Uterus (tissue), 4 donors: ENCODE measurements around the gene GALNT18. TPM values are rescaled to one million over a fixed set of nuclear protein-coding genes. Genes with fewer than 3 reads are reported as not detected.

Experiments used
- DNase-seq, 2 donors: peaks; one replicate each; pipeline ENCODE4 v3.0.0-alpha.2; 2019 to 2020
- H3K27ac ChIP-seq, 2 donors: fragments of 200-600 bp; sonication (generic); 1 replicate in 1 of 2; 2 replicates in 1 of 2; pipeline ENCODE4 v1.5.1; 2016 to 2018
- H3K27me3 ChIP-seq, 2 donors: fragments of 200-600 bp; sonication (generic); one replicate each; pipeline ENCODE4 v1.5.1; 2018 to 2019; ENCODE audit warnings: control low read depth in 1 of 2
- H3K36me3 ChIP-seq, 2 donors: fragments of 200-600 bp; sonication (generic); one replicate each; pipeline ENCODE4 v1.5.1; 2019; ENCODE audit warnings: control low read depth in 1 of 2
- H3K4me1 ChIP-seq, 2 donors: fragments of 200-600 bp; sonication (generic); one replicate each; pipeline ENCODE4 v1.5.1; 2018 to 2019; ENCODE audit warnings: control low read depth in 1 of 2
- H3K4me3 ChIP-seq, 2 donors: fragments of 200-600 bp; sonication (generic); 1 replicate in 1 of 2; 2 replicates in 1 of 2; pipeline ENCODE4 v1.5.1; 2018 to 2019; ENCODE audit warnings: mild to moderate bottlenecking in 1 of 2
- H3K9me3 ChIP-seq, 2 donors: fragments of 200-600 bp; sonication (generic); one replicate each; pipeline ENCODE4 v1.5.1; 2019; ENCODE audit warnings: control low read depth in 1 of 2
- CTCF ChIP-seq, 4 experiments: fragments of 200-600 bp in 2 of 4; fragments of 450-650 bp in 2 of 4; sonication (generic) in 2 of 4; IDR thresholded peaks; one replicate each; pipeline ENCODE4 v1.5.1; 2016 to 2019; ENCODE audit warnings: antibody characterized with exemption in 4 of 4, mild to moderate bottlenecking in 2 of 4, moderate library complexity in 1 of 4
- POLR2A ChIP-seq, 2 donors: fragments of 450-650 bp; IDR thresholded peaks; one replicate each; pipeline ENCODE4 v1.6.1; 2016; ENCODE audit warnings: antibody characterized with exemption in 2 of 2, mild to moderate bottlenecking in 1 of 2, moderate library complexity in 1 of 2
- intact Hi-C: fragments of 100-400 bp; cut with DNase I; formaldehyde crosslinking; loops from one replicate; pipeline ENCODE4 v1.15.1; 2023; ENCODE audit warnings: low total_unique reads
- total RNA-seq, 4 donors: library from RNA; depleted of rRNA in 3 of 4; stranded (reverse); fragments of >200 nt in 3 of 4; gene quantifications; one replicate each; pipeline versions ENCODE4 v1.1.0 to v1.2.4, GENCODE V29; 2014 to 2023
- donor health status: DM: yes; HTN: yes; CAD: no.

Gene GALNT18
- total RNA-seq, 4 donors from 2014 or later, result 21.4 to 35.1 (median 27.3) TPM

DNA sequence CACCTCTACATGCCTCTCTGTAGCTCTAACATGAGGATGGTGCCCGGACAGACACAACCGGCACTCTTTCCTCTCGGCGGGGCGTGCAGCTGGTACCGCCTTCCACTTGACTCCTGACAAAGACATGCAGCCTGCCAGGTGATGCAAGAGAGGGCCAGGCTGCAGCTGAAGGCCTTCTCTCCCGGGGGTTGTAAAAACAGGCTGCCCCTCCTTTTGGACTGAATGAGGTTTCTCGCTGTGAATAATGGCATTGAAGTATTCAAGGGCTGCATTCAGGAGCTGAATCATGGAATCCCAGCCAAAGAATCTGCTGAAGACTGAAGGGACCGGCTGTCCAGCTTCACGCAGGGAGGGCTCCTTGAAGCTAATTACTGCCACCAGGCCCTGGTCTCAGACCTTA is 110.9 kb downstream of the GALNT18 start:
- H3K27ac ChIP-seq, result no peak overlapping the region
- no peaks in the 10 kb centered on the region for H3K9me3 ChIP-seq
- no peaks in the 10 kb centered on the region for H3K4me1 ChIP-seq
- no peaks in the 10 kb centered on the region for H3K27me3 ChIP-seq
- TF ChIP-seq POLR2A (IDR thresholded peaks at IDR 0.05) (no peak), CTCF (IDR thresholded peaks at IDR 0.05) (no peak)
- no peaks in the 10 kb centered on the region for H3K36me3 ChIP-seq
- intact Hi-C loops, result no loop called here
- no peak overlapping the region for H3K4me3 ChIP-seq
- peak; percentile 25 to 31 for DNase-seq

- no peak for TF ChIP-seq CTCF (IDR thresholded peaks at IDR 0.05)
- Histone ChIP-seq H3K27me3 (no peaks in the 10 kb centered on the region), H3K36me3 (no peaks in the 10 kb centered on the region), H3K4me1 (no peaks in the 10 kb centered on the region), H3K27ac (no peak overlapping the region), H3K4me3 (no peak overlapping the region), H3K9me3 (no peaks in the 10 kb centered on the region)
- no peak for DNase-seq
- intact Hi-C loops, result no loop called here
Measured at GRCh38 chr11:11505692-11506091, 116.1 kb downstream of the GALNT18 start.

DNA sequence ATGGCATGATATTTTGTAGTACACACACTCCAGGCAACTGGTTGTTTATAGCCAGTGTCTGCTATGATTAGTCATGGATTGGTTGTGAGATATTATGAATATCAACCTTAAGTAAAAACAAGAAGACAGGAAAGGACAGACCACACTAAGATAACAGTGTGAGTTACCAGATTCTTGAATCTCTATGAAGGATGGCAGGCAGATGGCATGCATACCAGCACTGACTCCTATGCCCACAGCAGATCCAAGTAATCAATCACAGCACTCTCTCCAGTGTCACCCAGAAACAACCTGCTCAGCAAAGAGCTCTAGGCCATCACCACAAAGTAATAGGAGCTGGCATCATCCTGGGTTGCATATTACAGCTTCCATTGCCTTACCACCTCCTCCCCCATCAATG is 116.6 kb downstream of the GALNT18 start:
- no peak overlapping the region for H3K4me3 ChIP-seq
- no peak overlapping the region for H3K27ac ChIP-seq
- TF ChIP-seq POLR2A (IDR thresholded peaks at IDR 0.05), result no peak
- no peak for TF ChIP-seq CTCF (IDR thresholded peaks at IDR 0.05)
- intact Hi-C loops, result no loop called here
- H3K27me3 ChIP-seq, result no peaks in the 10 kb centered on the region
- no peaks in the 10 kb centered on the region for H3K4me1 ChIP-seq
- DNase-seq, result no peak
- H3K36me3 ChIP-seq, result no peaks in the 10 kb centered on the region
- H3K9me3 ChIP-seq, result no peaks in the 10 kb centered on the region

DNA sequence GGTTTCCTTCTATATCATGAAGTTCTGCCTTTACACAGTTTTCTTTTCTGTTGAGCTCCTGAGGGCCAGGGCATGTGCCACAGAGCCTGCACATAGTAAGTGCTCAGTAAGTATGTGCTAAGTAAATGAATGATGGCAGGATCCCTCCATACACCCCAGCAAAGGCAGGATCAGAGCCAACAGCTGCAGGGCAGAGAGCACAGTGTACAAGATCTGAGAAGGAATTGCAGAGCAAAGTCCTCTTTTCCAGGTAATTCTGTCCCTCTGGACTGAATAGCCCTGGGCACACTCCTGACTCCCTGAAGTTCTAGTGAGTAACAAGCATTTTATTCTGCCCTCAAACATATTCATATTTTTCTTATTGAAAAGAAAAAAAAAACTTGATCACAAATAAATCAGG is 117.7 kb downstream of the GALNT18 start:
- no peak for DNase-seq
- H3K36me3 ChIP-seq, result no peaks in the 10 kb centered on the region
- intact Hi-C loops, result no loop called here
- H3K4me3 ChIP-seq, result no peak overlapping the region
- no peaks in the 10 kb centered on the region for H3K4me1 ChIP-seq
- no peaks in the 10 kb centered on the region for H3K27me3 ChIP-seq
- H3K9me3 ChIP-seq, result no peaks in the 10 kb centered on the region
- no peak overlapping the region for H3K27ac ChIP-seq
- TF ChIP-seq CTCF (IDR thresholded peaks at IDR 0.05) (no peak), POLR2A (IDR thresholded peaks at IDR 0.05) (no peak)

GRCh38 chr11:11502263-11502861 is 119.4 kb downstream of the GALNT18 start:
- H3K27ac ChIP-seq, result no peak overlapping the region
- no peaks in the 10 kb centered on the region for H3K36me3 ChIP-seq
- H3K27me3 ChIP-seq, result no peaks in the 10 kb centered on the region
- no peaks in the 10 kb centered on the region for H3K9me3 ChIP-seq
- TF ChIP-seq CTCF (IDR thresholded peaks at IDR 0.05) (no peak), POLR2A (IDR thresholded peaks at IDR 0.05) (no peak)
- no peak for DNase-seq
- H3K4me3 ChIP-seq, result no peak overlapping the region
- intact Hi-C loops, result no loop called here
- H3K4me1 ChIP-seq, result no peaks in the 10 kb centered on the region
